Measurements from ENCODE around the gene LEAP2. TPM values are rescaled to one million over a fixed set of nuclear protein-coding genes. Genes with fewer than 3 reads are reported as not detected.
A peak's percentile ranks its signal among the peaks of the same experiment; 100 is the strongest.

LEAP2 gene
- total RNA-seq, 1 experiment from 2014 or later, result 1.4 TPM

DNA sequence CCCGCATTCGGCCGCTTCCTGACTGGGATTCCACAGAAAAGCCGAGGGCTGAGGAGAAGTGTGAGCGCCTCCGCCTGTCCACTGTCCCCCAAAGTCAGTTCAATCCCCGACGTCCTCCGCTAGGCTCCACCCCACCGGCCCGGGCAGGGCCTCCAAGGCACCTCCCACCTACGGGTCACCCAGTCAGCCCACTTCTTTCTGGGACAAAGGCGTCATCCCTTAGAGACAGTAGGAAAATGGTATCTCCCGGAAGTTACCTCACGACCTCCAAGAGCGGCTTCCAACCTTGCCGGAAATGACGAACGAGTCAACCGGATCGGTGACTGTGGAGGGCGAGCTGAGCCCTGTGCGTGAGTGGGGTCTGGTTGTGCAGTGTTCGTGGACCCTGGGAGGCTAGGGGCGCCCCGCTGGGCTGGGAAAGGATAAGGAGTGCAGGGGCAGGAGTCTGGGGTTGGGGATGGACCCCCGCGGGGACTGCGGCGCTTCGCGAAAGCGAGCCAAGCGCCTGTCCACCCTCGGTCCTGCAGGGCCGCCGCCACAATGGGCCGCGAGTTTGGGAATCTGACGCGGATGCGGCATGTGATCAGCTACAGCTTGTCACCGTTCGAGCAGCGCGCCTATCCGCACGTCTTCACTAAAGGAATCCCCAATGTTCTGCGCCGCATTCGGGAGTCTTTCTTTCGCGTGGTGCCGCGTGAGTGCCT is 7.0 kb upstream of the LEAP2 start, which contains the start of the genes GDF9 and UQCRQ:
GDF9 (minus strand) TSS at position 128 of the 704 bp plus-strand sequence. CDS start 1,936 bp downstream, outside the sequence.
UQCRQ (plus strand) TSS at position 301 of the 704 bp plus-strand sequence; CDS start at position 541, 240 bp downstream.
- no peaks in the 10 kb centered on the region for H3K27me3 ChIP-seq
- H3K9me3 ChIP-seq, result no peaks in the 10 kb centered on the region
- H3K4me3 ChIP-seq, result peak within 1 kb of the TSS; percentile 99
- DNase-seq, result peak; percentile 99
- H3K36me3 ChIP-seq, result peaks cover 45% of the 10 kb centered on the region

DNA sequence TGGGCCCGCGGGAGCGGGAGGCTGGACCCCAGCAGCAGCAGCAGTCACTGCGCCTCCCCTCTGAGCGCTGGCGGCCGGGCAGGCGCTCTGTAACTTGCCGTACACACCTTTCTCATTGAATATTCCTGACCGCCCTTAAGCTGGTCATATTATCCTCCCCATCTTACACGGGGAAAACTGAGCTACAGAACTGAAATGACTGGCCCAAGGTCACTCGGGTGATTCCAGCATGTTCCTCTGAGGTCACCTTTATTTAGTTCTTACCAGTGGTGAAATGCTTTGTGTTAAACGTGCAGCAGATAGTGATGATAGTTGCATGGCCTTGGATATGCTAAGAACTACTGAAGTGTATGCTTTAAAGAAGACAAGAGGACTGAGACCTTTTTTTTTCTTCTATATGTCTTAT is 6.4 kb upstream of the LEAP2 start:
- Histone ChIP-seq H3K9me3 (no peaks in the 10 kb centered on the region), H3K36me3 (peaks cover 51% of the 10 kb centered on the region), H3K4me3 (peak overlapping the region; percentile 99), H3K27me3 (no peaks in the 10 kb centered on the region)
- DNase-seq, result no peak

GRCh38 chr5:132868754-132869153 is 4.7 kb upstream of the LEAP2 start:
- H3K27me3 ChIP-seq, result no peaks in the 10 kb centered on the region
- H3K36me3 ChIP-seq, result peaks cover 67% of the 10 kb centered on the region
- H3K4me3 ChIP-seq, result no peak overlapping the region
- no peak for DNase-seq
- H3K9me3 ChIP-seq, result no peaks in the 10 kb centered on the region

GRCh38 chr5:132870801-132871200 is 2.7 kb upstream of the LEAP2 start:
- DNase-seq, result no peak
- no peak overlapping the region for H3K4me3 ChIP-seq
- no peaks in the 10 kb centered on the region for H3K27me3 ChIP-seq
- no peaks in the 10 kb centered on the region for H3K9me3 ChIP-seq
- peaks cover 85% of the 10 kb centered on the region for H3K36me3 ChIP-seq

- Histone ChIP-seq H3K36me3 (peaks cover 88% of the 10 kb centered on the region), H3K27me3 (no peaks in the 10 kb centered on the region), H3K4me3 (no peak overlapping the region), H3K9me3 (no peaks in the 10 kb centered on the region)
- no peak for DNase-seq
Measured at GRCh38 chr5:132871459-132872284, 1.8 kb upstream of the LEAP2 start.

GRCh38 chr5:132872788-132873118 is 715 bp upstream of the LEAP2 start:
- Histone ChIP-seq H3K9me3 (no peaks in the 10 kb centered on the region), H3K27me3 (no peaks in the 10 kb centered on the region), H3K36me3 (peaks cover 86% of the 10 kb centered on the region), H3K4me3 (no peak overlapping the region)
- DNase-seq, result no peak

GRCh38 chr5:132873930-132874271 is 433 bp downstream of the LEAP2 start:
- no peak for DNase-seq
- no peak overlapping the region for H3K4me3 ChIP-seq
- no peaks in the 10 kb centered on the region for H3K9me3 ChIP-seq
- peaks cover 87% of the 10 kb centered on the region for H3K36me3 ChIP-seq
- H3K27me3 ChIP-seq, result no peaks in the 10 kb centered on the region

- peaks cover 90% of the 10 kb centered on the region for H3K36me3 ChIP-seq
- H3K9me3 ChIP-seq, result no peaks in the 10 kb centered on the region
- no peaks in the 10 kb centered on the region for H3K27me3 ChIP-seq
- no peak for DNase-seq
- no peak overlapping the region for H3K4me3 ChIP-seq
Measured at GRCh38 chr5:132876020-132876759, 2.7 kb downstream of the LEAP2 start.

- Histone ChIP-seq H3K36me3 (peaks cover 90% of the 10 kb centered on the region), H3K27me3 (no peaks in the 10 kb centered on the region), H3K9me3 (no peaks in the 10 kb centered on the region), H3K4me3 (no peak overlapping the region)
- no peak for DNase-seq
Measured at GRCh38 chr5:132877466-132877865, 4.0 kb downstream of the LEAP2 start.

- Histone ChIP-seq H3K4me3 (no peak overlapping the region), H3K9me3 (no peaks in the 10 kb centered on the region), H3K36me3 (peaks cover 88% of the 10 kb centered on the region), H3K27me3 (no peaks in the 10 kb centered on the region)
- no peak for DNase-seq
Measured at GRCh38 chr5:132877938-132878337, 4.5 kb downstream of the LEAP2 start.

DNA sequence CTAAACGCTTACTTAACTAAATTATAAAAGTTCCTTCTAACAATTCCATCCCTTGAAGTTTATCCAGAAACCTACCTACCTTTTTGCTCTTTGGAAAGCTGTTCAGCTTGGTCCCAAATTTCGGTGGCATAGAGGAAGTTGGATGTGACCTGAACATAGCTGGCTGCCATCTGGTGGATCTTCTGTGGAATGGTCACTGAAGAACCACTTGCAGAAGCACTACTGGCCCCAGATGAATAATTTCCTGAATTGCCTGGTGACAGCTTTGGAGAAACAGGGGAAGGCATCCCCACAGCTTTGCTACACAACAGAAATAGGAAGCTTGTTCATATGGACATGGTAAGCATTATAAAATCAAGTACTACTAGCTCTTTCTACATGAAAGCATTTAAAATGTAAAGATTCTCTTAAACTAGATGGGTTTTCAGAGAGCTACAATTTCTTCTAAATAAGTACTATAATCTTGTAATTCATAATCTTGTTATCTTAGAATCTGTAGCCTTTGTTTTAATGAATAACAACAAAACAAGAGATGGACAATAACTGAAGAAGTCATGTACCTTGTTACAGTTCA is 9.9 kb downstream of the LEAP2 start:
- Histone ChIP-seq H3K36me3 (peaks cover 96% of the 10 kb centered on the region), H3K27me3 (no peaks in the 10 kb centered on the region), H3K9me3 (no peaks in the 10 kb centered on the region), H3K4me3 (no peak overlapping the region)
- peak; percentile 45 for DNase-seq

DNA sequence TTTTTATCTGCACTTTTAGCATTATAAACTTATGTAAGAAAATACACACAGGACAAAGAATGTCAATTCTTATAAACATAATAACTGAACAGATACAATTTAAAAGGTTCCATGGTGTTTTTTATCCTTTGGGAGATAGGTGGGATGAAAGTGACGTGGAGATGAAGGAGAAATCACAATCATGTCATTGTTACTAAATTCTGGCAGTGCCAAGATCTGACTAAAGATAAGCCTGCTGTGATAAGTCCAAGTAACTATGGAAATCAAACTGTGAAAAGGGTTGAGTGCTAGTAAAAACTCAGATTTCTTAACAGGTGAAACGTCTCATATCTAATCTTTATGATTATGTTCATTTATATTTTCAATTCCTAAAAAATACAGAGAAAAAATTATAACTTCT is 11.1 kb downstream of the LEAP2 start:
- no peaks in the 10 kb centered on the region for H3K9me3 ChIP-seq
- peaks cover 93% of the 10 kb centered on the region for H3K36me3 ChIP-seq
- no peak for DNase-seq
- no peaks in the 10 kb centered on the region for H3K27me3 ChIP-seq
- H3K4me3 ChIP-seq, result no peak overlapping the region

GRCh38 chr5:132886064-132886823 is 12.8 kb downstream of the LEAP2 start:
- Histone ChIP-seq H3K9me3 (no peaks in the 10 kb centered on the region), H3K27me3 (no peaks in the 10 kb centered on the region), H3K4me3 (no peak overlapping the region), H3K36me3 (peaks cover 88% of the 10 kb centered on the region)
- no peak for DNase-seq

DNA sequence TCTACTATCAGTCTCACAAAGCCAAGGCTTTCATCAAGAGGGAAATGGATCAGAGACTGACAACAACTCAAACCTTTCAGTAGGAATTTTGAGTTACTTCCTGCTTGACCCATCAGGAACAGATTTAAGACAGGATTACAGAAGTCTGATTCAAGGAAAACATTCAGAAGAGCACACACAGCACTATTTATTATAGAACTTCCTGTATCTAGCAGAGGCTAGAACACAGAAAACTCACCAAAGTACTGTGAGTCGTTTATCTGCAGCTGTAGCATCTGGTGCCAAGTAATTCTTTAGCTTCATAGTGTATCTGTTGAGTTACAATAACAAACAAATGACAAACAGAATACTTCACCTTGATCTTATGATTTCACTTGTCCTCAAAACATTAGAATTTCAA is 13.8 kb downstream of the LEAP2 start:
- no peaks in the 10 kb centered on the region for H3K27me3 ChIP-seq
- peaks cover 87% of the 10 kb centered on the region for H3K36me3 ChIP-seq
- DNase-seq, result no peak
- H3K4me3 ChIP-seq, result no peak overlapping the region
- H3K9me3 ChIP-seq, result no peaks in the 10 kb centered on the region

DNA sequence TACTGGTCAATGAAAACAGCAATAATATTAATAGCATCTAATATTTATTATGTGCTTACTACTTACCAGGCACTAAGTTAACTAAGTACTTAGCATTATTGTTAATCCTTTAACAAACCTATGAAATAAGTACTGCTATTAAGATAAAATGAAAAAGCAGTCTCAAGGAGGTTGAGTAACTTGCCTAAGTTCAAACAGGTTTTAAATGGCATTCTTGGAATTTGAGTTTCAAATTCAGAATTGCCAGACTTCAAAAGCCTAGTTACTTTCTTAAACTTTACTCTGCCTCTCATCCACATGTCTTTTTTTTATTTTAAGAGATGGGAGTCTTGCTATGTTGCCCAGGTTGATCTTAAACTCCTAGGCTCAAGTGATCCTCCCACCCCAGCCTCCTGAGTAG is 16.0 kb downstream of the LEAP2 start:
- DNase-seq, result no peak
- peaks cover 87% of the 10 kb centered on the region for H3K36me3 ChIP-seq
- no peaks in the 10 kb centered on the region for H3K9me3 ChIP-seq
- H3K4me3 ChIP-seq, result no peak overlapping the region
- H3K27me3 ChIP-seq, result no peaks in the 10 kb centered on the region

DNA sequence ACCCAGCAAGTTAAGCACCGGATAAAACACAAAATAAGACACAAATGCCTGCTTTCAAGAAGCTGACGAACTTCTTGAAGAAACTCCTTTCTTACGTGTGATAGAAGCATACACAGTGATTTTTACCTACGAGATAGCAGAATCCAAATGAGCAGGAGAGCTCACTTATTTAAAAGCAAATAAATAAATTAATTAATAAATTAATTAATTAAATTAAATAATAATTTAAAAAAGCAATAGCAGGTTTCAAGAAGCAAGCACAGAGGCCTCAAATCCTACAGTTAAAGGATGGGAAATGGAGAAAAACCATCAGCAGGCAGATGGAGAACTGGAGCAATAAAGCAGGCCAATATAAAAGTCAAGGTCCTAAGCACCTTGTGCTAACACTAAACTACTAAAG is 17.3 kb downstream of the LEAP2 start:
- Histone ChIP-seq H3K9me3 (no peaks in the 10 kb centered on the region), H3K36me3 (peaks cover 90% of the 10 kb centered on the region), H3K4me3 (no peak overlapping the region), H3K27me3 (no peaks in the 10 kb centered on the region)
- no peak for DNase-seq

Data from MG63 (cell line).